ENCODE data around the gene PDIA2. TPM values are rescaled to one million over a fixed set of nuclear protein-coding genes. Genes with fewer than 3 reads are reported as not detected.
A peak's percentile ranks its signal among the peaks of the same experiment; 100 is the strongest.

PDIA2 gene
- total and polyA plus RNA-seq, 7 donors = 0.60 to 5.5 (median 0.82) TPM; not detected in 1

DNA sequence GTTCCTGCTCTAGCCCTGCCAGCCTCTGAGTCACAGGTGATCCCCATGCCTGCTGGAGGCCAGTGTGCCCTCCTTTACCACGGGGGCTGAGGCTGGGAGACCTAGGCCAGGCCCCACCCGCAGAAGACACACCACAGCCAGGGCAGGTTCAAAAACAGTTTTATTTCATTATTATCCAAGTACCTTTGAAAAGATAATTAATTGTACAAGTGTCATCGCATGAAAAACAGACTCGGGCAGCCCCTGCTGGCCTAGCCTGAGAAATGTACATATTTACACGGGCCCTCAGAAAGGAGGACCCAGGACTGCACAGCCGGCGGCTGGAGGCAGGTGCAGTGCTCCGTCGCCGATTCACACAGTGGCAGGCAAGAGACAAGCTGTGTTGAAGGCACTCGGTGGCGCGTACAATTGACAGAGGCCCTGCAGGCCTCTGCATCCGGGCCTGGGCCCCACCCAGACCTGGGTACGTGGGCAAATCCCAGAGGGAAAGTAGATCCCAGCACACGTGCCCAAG is 4.4 kb downstream of the PDIA2 start:
- WGBS, 2 donors = 67 to 82% methylated on average over 16 of the region's 16 CpGs
- intact Hi-C loops (cut with DNase I) = no loop called here

GRCh38 chr16:287981-288920 is 5.3 kb downstream of the PDIA2 start:
- no peaks in the 10 kb centered on the region for H3K4me1 ChIP-seq
- H3K27me3 ChIP-seq = no peaks in the 10 kb centered on the region
- DNase-seq = no peak
- no peak overlapping the region for H3K4me3 ChIP-seq
- peaks cover 7 to 66% (median 38%) of the 10 kb centered on the region in 4 donors for H3K36me3 ChIP-seq
- WGBS, 2 donors = 94 to 95% methylated on average over 33 of the region's 33 CpGs
- intact Hi-C loops (cut with DNase I) = no loop called here
- no peaks in the 10 kb centered on the region for H3K9me3 ChIP-seq
- TF ChIP-seq EP300 (IDR thresholded peaks at IDR 0.05) (no peak), POLR2A (IDR thresholded peaks at IDR 0.05) (no peak), POLR2AphosphoS5 (IDR thresholded peaks at IDR 0.05) (no peak)
- TF ChIP-seq, protein P1, sequence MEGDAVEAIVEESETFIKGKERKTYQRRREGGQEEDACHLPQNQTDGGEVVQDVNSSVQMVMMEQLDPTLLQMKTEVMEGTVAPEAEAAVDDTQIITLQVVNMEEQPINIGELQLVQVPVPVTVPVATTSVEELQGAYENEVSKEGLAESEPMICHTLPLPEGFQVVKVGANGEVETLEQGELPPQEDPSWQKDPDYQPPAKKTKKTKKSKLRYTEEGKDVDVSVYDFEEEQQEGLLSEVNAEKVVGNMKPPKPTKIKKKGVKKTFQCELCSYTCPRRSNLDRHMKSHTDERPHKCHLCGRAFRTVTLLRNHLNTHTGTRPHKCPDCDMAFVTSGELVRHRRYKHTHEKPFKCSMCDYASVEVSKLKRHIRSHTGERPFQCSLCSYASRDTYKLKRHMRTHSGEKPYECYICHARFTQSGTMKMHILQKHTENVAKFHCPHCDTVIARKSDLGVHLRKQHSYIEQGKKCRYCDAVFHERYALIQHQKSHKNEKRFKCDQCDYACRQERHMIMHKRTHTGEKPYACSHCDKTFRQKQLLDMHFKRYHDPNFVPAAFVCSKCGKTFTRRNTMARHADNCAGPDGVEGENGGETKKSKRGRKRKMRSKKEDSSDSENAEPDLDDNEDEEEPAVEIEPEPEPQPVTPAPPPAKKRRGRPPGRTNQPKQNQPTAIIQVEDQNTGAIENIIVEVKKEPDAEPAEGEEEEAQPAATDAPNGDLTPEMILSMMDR (IDR thresholded peaks at IDR 0.05) = no peak
- H3K27ac ChIP-seq = no peak overlapping the region

More for the DNA sequence above, 4.4 kb downstream of the PDIA2 start:
- H3K4me3 ChIP-seq = no peak overlapping the region
- H3K27me3 ChIP-seq = peaks cover 0 to 2% (median 2%) of the 10 kb centered on the region in 3 donors
- H3K36me3 ChIP-seq = peaks cover 0 to 57% (median 30%) of the 10 kb centered on the region in 4 donors
- DNase-seq = no peak
- no peaks in the 10 kb centered on the region for H3K4me1 ChIP-seq
- H3K27ac ChIP-seq = no peak overlapping the region
- no peaks in the 10 kb centered on the region for H3K9me3 ChIP-seq
- TF ChIP-seq, protein P1 (IDR thresholded peaks at IDR 0.05) = peak in 1 of 4 experiments; percentile 12
- no peak for TF ChIP-seq EP300 (IDR thresholded peaks at IDR 0.05)

DNA sequence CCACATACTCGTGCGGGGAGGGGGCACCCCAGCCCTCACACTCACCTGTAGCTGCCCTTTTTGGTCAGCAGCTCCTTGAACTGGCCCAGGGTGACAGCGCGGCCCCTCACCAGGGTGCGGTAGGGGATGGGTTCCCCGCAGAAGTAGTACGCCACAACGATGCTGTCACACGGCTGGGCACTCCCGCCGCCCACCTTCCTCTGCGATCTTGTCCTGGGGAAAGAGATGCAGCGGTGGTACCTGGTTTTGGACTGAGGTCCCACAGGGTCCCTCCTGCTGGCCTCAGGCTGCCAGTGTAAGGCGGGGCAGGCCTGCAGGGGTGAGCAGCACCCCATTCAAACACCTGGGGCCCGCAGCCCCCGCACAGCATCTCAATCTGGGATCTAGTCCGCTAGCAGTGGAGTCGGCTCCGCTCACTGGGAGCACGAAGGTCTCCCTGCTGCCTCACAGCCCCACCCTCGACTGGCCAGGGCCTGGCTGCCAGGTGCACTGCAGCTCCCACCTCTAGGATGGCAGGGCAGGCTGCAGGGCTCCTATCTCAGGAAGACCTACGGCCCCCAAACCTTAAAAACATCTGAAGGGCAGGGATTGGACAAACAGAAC is 6.5 kb downstream of the PDIA2 start:
- TF ChIP-seq EP300 (IDR thresholded peaks at IDR 0.05) (no peak), POLR2A (IDR thresholded peaks at IDR 0.05) (no peak), POLR2AphosphoS5 (IDR thresholded peaks at IDR 0.05) (no peak)
- TF ChIP-seq, protein P1 (IDR thresholded peaks at IDR 0.05) = no peak
- intact Hi-C loops (cut with DNase I) = no loop called here
- 93 to 95% methylated on average over 22 of the region's 22 CpGs for WGBS, 2 donors

GRCh38 chr16:290015-290680 is 7.2 kb downstream of the PDIA2 start:
- intact Hi-C loops (cut with DNase I) = no loop called here
- TF ChIP-seq EP300 (IDR thresholded peaks at IDR 0.05) (no peak), POLR2AphosphoS5 (IDR thresholded peaks at IDR 0.05) (no peak), POLR2A (IDR thresholded peaks at IDR 0.05) (no peak)
- TF ChIP-seq, protein P1 (IDR thresholded peaks at IDR 0.05) = no peak
- Histone ChIP-seq H3K27ac (no peak overlapping the region), H3K4me3 (no peak overlapping the region), H3K36me3 (peaks cover 9 to 72% (median 39%) of the 10 kb centered on the region in 4 donors), H3K9me3 (no peaks in the 10 kb centered on the region), H3K4me1 (no peaks in the 10 kb centered on the region), H3K27me3 (no peaks in the 10 kb centered on the region)
- WGBS, 2 donors = 80 to 89% methylated on average over 25 of the region's 25 CpGs
- no peak for DNase-seq

More for the DNA sequence above, 6.5 kb downstream of the PDIA2 start:
- no peak for DNase-seq
- no peaks in the 10 kb centered on the region for H3K27me3 ChIP-seq
- no peaks in the 10 kb centered on the region for H3K4me1 ChIP-seq
- H3K4me3 ChIP-seq = no peak overlapping the region
- no peaks in the 10 kb centered on the region for H3K9me3 ChIP-seq
- no peak overlapping the region for H3K27ac ChIP-seq
- H3K36me3 ChIP-seq = peaks cover 9 to 72% (median 39%) of the 10 kb centered on the region in 4 donors
